ENCODE results near the gene CNIH3. TPM values are rescaled to one million over a fixed set of nuclear protein-coding genes. Genes with fewer than 3 reads are reported as not detected.

CNIH3 gene
- total and polyA plus RNA-seq, 2 donors (not counting 1 experiment from before 2014, with no cell fraction given): 0.72 to 1.8 TPM

DNA sequence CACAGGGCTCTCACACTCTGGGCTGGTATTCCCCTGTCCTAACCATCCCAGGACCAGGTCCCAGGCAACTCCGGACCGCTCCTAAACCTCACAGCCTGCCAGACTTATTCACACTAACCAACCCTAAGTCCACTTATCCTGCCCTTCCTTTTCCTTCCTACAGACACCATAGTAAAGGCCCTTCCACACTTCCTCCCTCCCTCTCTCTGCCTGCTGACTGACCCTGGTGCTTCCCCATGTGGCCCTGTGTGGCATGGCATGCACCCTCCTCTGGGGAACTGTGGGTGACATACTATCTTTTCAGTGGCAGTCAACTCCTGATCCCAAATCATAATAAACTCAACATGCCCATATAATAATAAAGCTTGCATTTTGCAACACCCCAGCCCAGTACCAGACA lies 158.3 kb downstream of the CNIH3 start:
- Histone ChIP-seq H3K27me3 (replicated peaks in 1 of 4; ENCODE audit: control extremely low read depth in 1 of 4, control insufficient read depth in 3 of 4, insufficient read depth in 4 of 4, low read length in 3 of 4) (no peaks in the 10 kb centered on the region), H4K20me1 (ENCODE audit: control insufficient read depth, insufficient read depth, low read length, poor library complexity, severe bottlenecking) (no peaks in the 10 kb centered on the region), H3K9ac (ENCODE audit: low read length) (no peak overlapping the region), H2AFZ (ENCODE audit: insufficient read depth, low read depth, low read length, poor library complexity, severe bottlenecking) (no peak overlapping the region), H3K4me3 (ENCODE audit: control extremely low read depth in 1 of 5, extremely low read depth in 1 of 5, insufficient read depth in 1 of 5, low read depth in 2 of 5, low read length in 4 of 5) (no peak overlapping the region), H3K36me3 (replicated peaks in 1 of 2; ENCODE audit: control extremely low read depth in 1 of 2, control insufficient read depth in 1 of 2, extremely low read depth in 1 of 2, insufficient read depth in 2 of 2, low read length in 1 of 2) (no peaks in the 10 kb centered on the region), H3K9me3 (ENCODE audit: control extremely low read depth in 1 of 3, control insufficient read depth in 2 of 3, insufficient read depth in 1 of 3, low read length in 2 of 3) (peaks cover 0 to 1% (median 0%) of the 10 kb centered on the region in 3 donors), H3K4me2 (replicated peaks; ENCODE audit: low read depth, low read length, poor library complexity, severe bottlenecking) (no peak overlapping the region), H3K4me1 (ENCODE audit: control insufficient read depth in 2 of 2, insufficient read depth in 2 of 2, low read length in 2 of 2) (no peaks in the 10 kb centered on the region), H3K27ac (ENCODE audit: low read length in 2 of 2) (no peak overlapping the region), H3K79me2 (ENCODE audit: control insufficient read depth, insufficient read depth, low read length) (no peaks in the 10 kb centered on the region)
- CTCF ChIA-PET: no interaction called here
- WGBS (ENCODE audit: insufficient coverage): 100% methylated on average over 2 of the region's 2 CpGs
- Mint-ChIP-seq H3K4me1 (no peaks in the 10 kb centered on the region), H3K9me3 (ENCODE audit: insufficient read depth) (no peaks in the 10 kb centered on the region), H3K27me3 (peaks cover 9% of the 10 kb centered on the region), H3K4me3 (no peak overlapping the region), H3K27ac (no peak overlapping the region)
- POLR2A ChIA-PET: no interaction called here
- TF ChIP-seq EZH2 (IDR thresholded peaks at IDR 0.05; ENCODE audit: borderline replicate concordance, insufficient read depth, low read depth, low read length, poor library complexity, severe bottlenecking) (no peak), CTCF (IDR thresholded peaks at IDR 0.05) (no peak)
- intact Hi-C loops (cut with micrococcal nuclease): no loop called here
- no peak for ATAC-seq (ENCODE audit: low read depth)
- no peak for DNase-seq

GRCh38 chr1:224777180-224777579 lies 161.1 kb downstream of the CNIH3 start:
- ATAC-seq (ENCODE audit: low read depth) (no peak), DNase-seq (no peak)
- Histone ChIP-seq H3K79me2 (ENCODE audit: control insufficient read depth, insufficient read depth, low read length) (no peaks in the 10 kb centered on the region), H3K9ac (ENCODE audit: low read length) (no peak overlapping the region), H3K36me3 (replicated peaks in 1 of 2; ENCODE audit: control extremely low read depth in 1 of 2, control insufficient read depth in 1 of 2, extremely low read depth in 1 of 2, insufficient read depth in 2 of 2, low read length in 1 of 2) (no peaks in the 10 kb centered on the region), H3K4me1 (ENCODE audit: control insufficient read depth in 2 of 2, insufficient read depth in 2 of 2, low read length in 2 of 2) (no peaks in the 10 kb centered on the region), H3K9me3 (ENCODE audit: control extremely low read depth in 1 of 3, control insufficient read depth in 2 of 3, insufficient read depth in 1 of 3, low read length in 2 of 3) (no peaks in the 10 kb centered on the region), H3K27ac (ENCODE audit: low read length in 2 of 2) (no peak overlapping the region), H4K20me1 (ENCODE audit: control insufficient read depth, insufficient read depth, low read length, poor library complexity, severe bottlenecking) (no peaks in the 10 kb centered on the region), H3K4me2 (replicated peaks; ENCODE audit: low read depth, low read length, poor library complexity, severe bottlenecking) (no peak overlapping the region), H3K4me3 (ENCODE audit: control extremely low read depth in 1 of 5, extremely low read depth in 1 of 5, insufficient read depth in 1 of 5, low read depth in 2 of 5, low read length in 4 of 5) (no peak overlapping the region), H3K27me3 (replicated peaks in 1 of 4; ENCODE audit: control extremely low read depth in 1 of 4, control insufficient read depth in 3 of 4, insufficient read depth in 4 of 4, low read length in 3 of 4) (no peaks in the 10 kb centered on the region), H2AFZ (ENCODE audit: insufficient read depth, low read depth, low read length, poor library complexity, severe bottlenecking) (no peak overlapping the region)
- Mint-ChIP-seq H3K4me3 (no peak overlapping the region), H3K9me3 (ENCODE audit: insufficient read depth) (no peaks in the 10 kb centered on the region), H3K4me1 (no peaks in the 10 kb centered on the region), H3K27me3 (no peaks in the 10 kb centered on the region), H3K27ac (no peak overlapping the region)
- no peak for TF ChIP-seq CTCF (IDR thresholded peaks at IDR 0.05)
- TF ChIP-seq EZH2 (IDR thresholded peaks at IDR 0.05; ENCODE audit: borderline replicate concordance, insufficient read depth, low read depth, low read length, poor library complexity, severe bottlenecking): no peak
- CTCF ChIA-PET: no interaction called here
- no CpG with 5 or more reads among the region's 2 CpGs for WGBS (ENCODE audit: insufficient coverage)
- intact Hi-C loops (cut with micrococcal nuclease): no loop called here
- POLR2A ChIA-PET: no interaction called here

Measured in B cell (primary cell).